ENCODE measurements around the gene STAT1. TPM values are rescaled to one million over a fixed set of nuclear protein-coding genes. Genes with fewer than 3 reads are reported as not detected.

Gene STAT1
- total and polyA plus RNA-seq, 12 donors, result 8.9 to 438 (median 48.6) TPM

DNA sequence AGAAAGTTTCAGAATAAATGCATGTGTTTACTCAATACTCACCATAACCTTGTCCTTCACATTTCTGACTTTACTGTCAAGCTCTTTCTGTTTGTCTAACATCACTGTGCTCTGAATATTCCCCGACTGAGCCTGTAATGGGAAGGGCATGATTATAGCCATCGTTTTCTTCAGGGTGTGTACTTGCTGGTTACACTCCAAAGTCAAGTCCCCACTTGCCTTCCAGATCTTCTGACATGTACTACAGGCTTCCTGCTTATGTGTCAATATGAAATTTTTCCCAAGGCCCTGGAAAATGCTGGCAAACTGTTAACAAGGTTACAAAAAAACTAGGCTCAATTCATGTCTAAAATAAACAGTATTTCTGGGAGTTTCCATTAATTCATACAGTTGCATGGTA, 12.9 kb downstream of the STAT1 start:
- no peaks in the 10 kb centered on the region for H3K27me3 ChIP-seq
- peaks cover 0 to 100% (median 93%) of the 10 kb centered on the region in 9 donors for H3K36me3 ChIP-seq
- H3K4me3 ChIP-seq, result no peak overlapping the region
- peaks cover 0 to 10% (median 0%) of the 10 kb centered on the region in 11 donors for H3K9me3 ChIP-seq
- TF ChIP-seq, protein P1, sequence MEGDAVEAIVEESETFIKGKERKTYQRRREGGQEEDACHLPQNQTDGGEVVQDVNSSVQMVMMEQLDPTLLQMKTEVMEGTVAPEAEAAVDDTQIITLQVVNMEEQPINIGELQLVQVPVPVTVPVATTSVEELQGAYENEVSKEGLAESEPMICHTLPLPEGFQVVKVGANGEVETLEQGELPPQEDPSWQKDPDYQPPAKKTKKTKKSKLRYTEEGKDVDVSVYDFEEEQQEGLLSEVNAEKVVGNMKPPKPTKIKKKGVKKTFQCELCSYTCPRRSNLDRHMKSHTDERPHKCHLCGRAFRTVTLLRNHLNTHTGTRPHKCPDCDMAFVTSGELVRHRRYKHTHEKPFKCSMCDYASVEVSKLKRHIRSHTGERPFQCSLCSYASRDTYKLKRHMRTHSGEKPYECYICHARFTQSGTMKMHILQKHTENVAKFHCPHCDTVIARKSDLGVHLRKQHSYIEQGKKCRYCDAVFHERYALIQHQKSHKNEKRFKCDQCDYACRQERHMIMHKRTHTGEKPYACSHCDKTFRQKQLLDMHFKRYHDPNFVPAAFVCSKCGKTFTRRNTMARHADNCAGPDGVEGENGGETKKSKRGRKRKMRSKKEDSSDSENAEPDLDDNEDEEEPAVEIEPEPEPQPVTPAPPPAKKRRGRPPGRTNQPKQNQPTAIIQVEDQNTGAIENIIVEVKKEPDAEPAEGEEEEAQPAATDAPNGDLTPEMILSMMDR (IDR thresholded peaks at IDR 0.05), result no peak
- intact Hi-C loops (cut with DNase I), result no loop called here
- WGBS, 2 donors, result 61 to 73% methylated on average over 2 of the region's 2 CpGs
- no peak overlapping the region for H3K27ac ChIP-seq
- no peak for DNase-seq
- peak in 1 of 8 donors; percentile 83 for ATAC-seq
- H3K4me1 ChIP-seq, result peaks cover 0 to 28% (median 0%) of the 10 kb centered on the region in 9 donors

DNA sequence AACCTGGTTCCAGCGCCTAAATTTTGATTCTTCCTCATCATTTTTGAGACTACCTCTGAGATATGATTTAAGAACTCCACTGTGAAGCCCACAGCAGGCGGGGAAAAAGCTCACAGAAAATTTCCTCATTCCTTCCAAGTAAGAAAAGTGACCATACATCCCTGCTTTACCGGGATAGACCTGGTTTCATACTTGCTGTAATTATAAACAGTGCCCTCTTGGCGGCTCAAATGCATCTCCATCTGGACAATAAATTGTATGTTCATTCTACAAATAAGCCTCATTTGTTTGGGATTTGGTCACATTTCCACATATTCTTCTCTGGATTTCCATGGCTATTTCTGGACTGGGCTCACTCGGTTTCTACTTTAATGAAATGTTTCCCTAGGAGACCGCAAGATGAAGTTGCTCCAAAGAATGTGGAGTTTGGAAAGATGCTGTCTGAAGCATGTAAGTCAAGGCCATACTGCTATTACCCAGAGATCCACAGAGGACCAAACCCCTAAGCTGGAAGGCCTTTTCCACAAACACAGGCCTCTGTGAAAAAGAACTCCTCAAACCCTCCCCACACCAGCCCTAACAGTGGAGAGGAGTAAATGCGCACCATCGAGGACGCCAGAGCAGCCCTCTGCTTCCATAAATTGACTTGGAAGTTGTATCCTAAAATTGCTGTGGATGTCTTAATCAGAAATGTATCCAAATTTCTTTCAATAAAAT, 13.9 kb downstream of the STAT1 start:
- intact Hi-C loops (cut with DNase I), result loop anchor here in 2 of 10 donors (10.0 kb wide), 2 partner anchors 145 to 215 kb away; no protein-coding TSS in a partner anchor

DNA sequence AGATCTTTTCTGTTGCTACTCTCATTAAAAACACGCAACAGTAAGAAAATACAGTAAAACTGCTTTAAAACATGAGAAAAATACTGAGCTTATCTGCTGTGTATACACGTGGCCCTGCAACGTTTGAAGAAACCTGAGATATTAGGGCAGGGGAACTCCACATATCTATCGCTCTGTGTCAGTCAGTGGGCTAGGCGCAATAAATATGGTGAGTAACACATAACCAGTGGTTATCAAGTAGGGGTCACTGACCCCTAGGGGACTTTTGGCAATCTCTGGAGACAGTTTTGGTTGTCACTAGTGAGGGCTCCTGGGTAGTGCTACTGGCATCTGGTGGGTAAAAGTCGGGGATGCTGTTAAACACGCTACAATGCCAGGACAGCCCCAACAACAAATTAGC, 14.9 kb downstream of the STAT1 start:
- whole genome bisulfite sequencing, 2 donors, result 88 to 91% methylated on average over 7 of the region's 7 CpGs

More for the DNA sequence above, 13.9 kb downstream of the STAT1 start:
- peaks cover 0 to 28% (median 0%) of the 10 kb centered on the region in 9 donors for H3K4me1 ChIP-seq
- peaks cover 0 to 10% (median 0%) of the 10 kb centered on the region in 11 donors for H3K9me3 ChIP-seq
- ATAC-seq, result no peak
- H3K4me3 ChIP-seq, result no peak overlapping the region
- WGBS, 2 donors, result 85 to 86% methylated on average over 9 of the region's 9 CpGs
- H3K36me3 ChIP-seq, result peaks cover 0 to 100% (median 93%) of the 10 kb centered on the region in 9 donors
- no peaks in the 10 kb centered on the region for H3K27me3 ChIP-seq
- DNase-seq, result no peak
- H3K27ac ChIP-seq, result no peak overlapping the region
- TF ChIP-seq, protein P1 (IDR thresholded peaks at IDR 0.05), result no peak

DNA sequence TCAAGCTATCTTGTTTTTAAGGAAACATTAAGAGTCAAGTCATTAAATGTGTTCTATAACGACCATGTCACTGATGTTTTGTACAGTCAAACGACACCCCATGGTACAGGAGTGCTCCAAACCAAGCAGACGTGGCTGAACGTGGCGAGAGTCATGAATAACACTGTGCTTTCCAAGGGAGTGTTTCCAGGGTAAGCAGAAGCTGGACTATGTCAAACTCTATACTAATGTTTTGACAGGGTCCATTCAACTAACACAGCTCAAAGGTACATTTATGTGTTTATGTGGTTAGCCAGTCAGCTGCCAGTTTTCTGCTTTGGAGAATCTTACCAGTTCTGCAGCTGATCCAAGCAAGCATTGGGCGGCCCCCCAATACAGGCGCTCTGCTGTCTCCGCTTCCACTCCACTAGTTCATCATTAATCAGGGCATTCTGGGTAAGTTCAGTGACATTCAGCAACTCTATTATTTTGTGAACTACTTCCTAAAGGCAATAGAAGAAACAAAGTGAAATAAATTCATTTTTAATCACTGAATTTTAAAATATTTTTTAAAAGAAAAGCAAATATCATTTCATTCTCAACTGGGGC, 16.4 kb downstream of the STAT1 start:
- DNase-seq (no peak), ATAC-seq (peak in 3 of 8 donors; percentile 54 to 93 (median 62))
- WGBS, 2 donors, result 64 to 77% methylated on average over 8 of the region's 8 CpGs
- peaks cover 0 to 100% (median 92%) of the 10 kb centered on the region in 9 donors for H3K36me3 ChIP-seq
- H3K4me3 ChIP-seq, result no peak overlapping the region
- intact Hi-C loops (cut with DNase I), result loop anchor here in 2 of 10 donors (10.0 kb wide), 2 partner anchors 143 to 213 kb away; no protein-coding TSS in a partner anchor
- no peak overlapping the region for H3K27ac ChIP-seq
- TF ChIP-seq, protein P1 (IDR thresholded peaks at IDR 0.05), result no peak
- H3K9me3 ChIP-seq, result no peaks in the 10 kb centered on the region
- peaks cover 0 to 25% (median 0%) of the 10 kb centered on the region in 9 donors for H3K4me1 ChIP-seq
- H3K27me3 ChIP-seq, result no peaks in the 10 kb centered on the region

More for the DNA sequence above, 14.9 kb downstream of the STAT1 start:
- TF ChIP-seq, protein P1 (IDR thresholded peaks at IDR 0.05), result no peak
- H3K4me1 ChIP-seq, result peaks cover 0 to 28% (median 0%) of the 10 kb centered on the region in 9 donors
- H3K36me3 ChIP-seq, result peaks cover 0 to 100% (median 93%) of the 10 kb centered on the region in 9 donors
- intact Hi-C loops (cut with DNase I), result loop anchor here in 2 of 10 donors (10.0 kb wide), 2 partner anchors 144 to 214 kb away; no protein-coding TSS in a partner anchor
- DNase-seq (no peak), ATAC-seq (no peak)
- H3K4me3 ChIP-seq, result no peak overlapping the region
- H3K27ac ChIP-seq, result no peak overlapping the region
- H3K9me3 ChIP-seq, result peaks cover 0 to 7% (median 0%) of the 10 kb centered on the region in 11 donors
- no peaks in the 10 kb centered on the region for H3K27me3 ChIP-seq
